Measurements from ENCODE around the gene MAS1L. TPM values are rescaled to one million over a fixed set of nuclear protein-coding genes. Genes with fewer than 3 reads are reported as not detected.
A peak's percentile ranks its signal among the peaks of the same experiment; 100 is the strongest.

MAS1L gene
- total RNA-seq, 3 donors from 2014 or later, result 1.0 TPM; not detected in 2

DNA sequence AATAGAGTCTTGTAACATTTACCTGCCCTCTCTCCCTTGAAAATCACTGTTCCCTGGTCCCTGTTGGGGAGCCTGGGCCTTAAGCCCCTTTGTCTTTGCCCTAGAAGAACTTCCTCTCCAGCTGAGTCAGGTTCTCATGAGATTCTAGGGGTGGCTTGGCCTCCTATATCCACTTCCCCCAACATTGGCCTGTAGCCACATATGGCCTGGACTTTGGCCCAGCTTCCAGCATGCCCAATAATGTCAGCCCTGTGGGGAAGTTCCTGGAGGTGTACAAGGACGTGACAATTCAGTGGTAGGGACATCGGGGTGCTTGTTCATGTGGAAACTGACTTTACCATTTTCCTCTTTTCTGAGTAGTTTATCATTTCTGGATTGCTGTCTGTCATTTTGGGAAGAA lies 17.2 kb upstream of the MAS1L start:
- DNase-seq (peak in 1 of 3 donors; percentile 7), ATAC-seq (no peak)
- Histone ChIP-seq H3K4me3 (no peak overlapping the region), H3K4me1 (ENCODE audit: low read depth) (no peaks in the 10 kb centered on the region), H3K9me3 (no peaks in the 10 kb centered on the region), H3K36me3 (ENCODE audit: low read depth) (no peaks in the 10 kb centered on the region)
- intact Hi-C loops (cut with DNase I, micrococcal nuclease), result no loop called here
- TF ChIP-seq, protein P1, sequence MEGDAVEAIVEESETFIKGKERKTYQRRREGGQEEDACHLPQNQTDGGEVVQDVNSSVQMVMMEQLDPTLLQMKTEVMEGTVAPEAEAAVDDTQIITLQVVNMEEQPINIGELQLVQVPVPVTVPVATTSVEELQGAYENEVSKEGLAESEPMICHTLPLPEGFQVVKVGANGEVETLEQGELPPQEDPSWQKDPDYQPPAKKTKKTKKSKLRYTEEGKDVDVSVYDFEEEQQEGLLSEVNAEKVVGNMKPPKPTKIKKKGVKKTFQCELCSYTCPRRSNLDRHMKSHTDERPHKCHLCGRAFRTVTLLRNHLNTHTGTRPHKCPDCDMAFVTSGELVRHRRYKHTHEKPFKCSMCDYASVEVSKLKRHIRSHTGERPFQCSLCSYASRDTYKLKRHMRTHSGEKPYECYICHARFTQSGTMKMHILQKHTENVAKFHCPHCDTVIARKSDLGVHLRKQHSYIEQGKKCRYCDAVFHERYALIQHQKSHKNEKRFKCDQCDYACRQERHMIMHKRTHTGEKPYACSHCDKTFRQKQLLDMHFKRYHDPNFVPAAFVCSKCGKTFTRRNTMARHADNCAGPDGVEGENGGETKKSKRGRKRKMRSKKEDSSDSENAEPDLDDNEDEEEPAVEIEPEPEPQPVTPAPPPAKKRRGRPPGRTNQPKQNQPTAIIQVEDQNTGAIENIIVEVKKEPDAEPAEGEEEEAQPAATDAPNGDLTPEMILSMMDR (IDR thresholded peaks at IDR 0.05), result no peak

DNA sequence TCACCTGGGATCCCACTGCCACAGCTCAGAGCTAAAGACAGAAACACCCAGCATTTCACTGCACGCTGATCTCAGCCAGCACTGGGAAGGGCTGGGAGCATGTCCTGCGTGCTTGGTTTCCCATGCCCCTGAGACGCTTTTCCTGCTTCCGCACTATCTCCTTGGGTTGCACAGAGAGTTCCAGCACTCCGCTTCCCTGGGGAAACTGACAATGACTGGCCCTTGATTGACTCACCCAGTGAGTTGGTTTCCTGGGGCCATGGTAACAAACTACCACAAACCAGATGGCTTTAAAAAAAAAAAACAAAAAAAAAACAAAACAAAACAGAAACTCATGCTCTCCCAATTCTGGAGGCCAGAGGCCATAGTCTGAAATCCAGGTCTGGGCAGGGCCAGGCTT lies 14.8 kb upstream of the MAS1L start:
- Histone ChIP-seq H3K9me3 (no peaks in the 10 kb centered on the region), H3K36me3 (ENCODE audit: low read depth) (no peaks in the 10 kb centered on the region), H3K4me1 (ENCODE audit: low read depth) (no peaks in the 10 kb centered on the region), H3K4me3 (no peak overlapping the region)
- DNase-seq, result no peak
- no peak for ATAC-seq
- TF ChIP-seq, protein P1 (IDR thresholded peaks at IDR 0.05), result no peak
- intact Hi-C loops (cut with DNase I, micrococcal nuclease), result no loop called here

DNA sequence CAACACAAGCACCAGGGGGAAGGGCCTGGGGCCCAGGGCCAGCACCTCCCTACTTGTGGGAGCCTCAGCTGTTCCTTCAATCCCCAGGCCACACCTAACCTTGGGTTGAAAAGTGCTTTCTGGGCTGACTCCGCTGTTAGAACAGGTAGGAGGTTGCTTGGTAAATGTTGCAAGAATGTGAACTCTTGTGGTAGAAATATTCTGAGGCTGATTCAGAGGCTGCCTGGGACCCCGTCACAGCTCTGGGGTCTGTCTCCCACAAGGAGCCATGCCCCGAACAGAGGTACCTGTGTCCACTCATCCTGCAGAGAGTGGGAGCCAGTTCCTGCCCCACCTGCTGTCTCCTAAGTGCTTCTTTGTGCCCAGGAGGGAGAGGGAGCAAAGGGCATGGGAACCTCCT lies 14.4 kb upstream of the MAS1L start:
- no peak for DNase-seq
- TF ChIP-seq, protein P1 (IDR thresholded peaks at IDR 0.05), result no peak
- intact Hi-C loops (cut with DNase I, micrococcal nuclease), result no loop called here
- H3K36me3 ChIP-seq (ENCODE audit: low read depth), result no peaks in the 10 kb centered on the region
- H3K4me1 ChIP-seq (ENCODE audit: low read depth), result no peaks in the 10 kb centered on the region
- no peak for ATAC-seq
- H3K4me3 ChIP-seq, result no peak overlapping the region
- H3K9me3 ChIP-seq, result no peaks in the 10 kb centered on the region

DNA sequence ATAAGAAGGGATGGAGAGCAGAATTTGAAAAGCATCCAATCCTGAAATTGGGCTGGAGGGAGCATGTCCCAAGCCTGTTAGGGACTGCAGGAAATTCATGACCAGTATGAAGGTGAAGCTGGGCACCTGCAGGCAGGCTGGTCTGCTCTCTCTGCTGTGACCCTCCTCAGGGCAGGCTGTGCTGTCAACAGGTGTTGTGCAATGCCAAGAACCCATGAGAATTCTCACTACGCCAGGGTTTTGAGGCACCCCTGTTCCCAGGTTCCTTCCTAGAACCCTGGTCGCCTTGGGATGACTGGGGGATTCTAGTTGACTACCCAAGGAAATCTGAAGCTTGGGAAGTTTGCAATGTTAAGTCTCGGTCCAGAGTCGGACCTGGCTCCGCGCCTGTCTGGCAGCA lies 13.3 kb upstream of the MAS1L start:
- no peaks in the 10 kb centered on the region for H3K4me1 ChIP-seq (ENCODE audit: low read depth)
- ATAC-seq (no peak), DNase-seq (no peak)
- no peak overlapping the region for H3K4me3 ChIP-seq
- H3K36me3 ChIP-seq (ENCODE audit: low read depth), result no peaks in the 10 kb centered on the region
- intact Hi-C loops (cut with DNase I, micrococcal nuclease), result no loop called here
- no peaks in the 10 kb centered on the region for H3K9me3 ChIP-seq
- TF ChIP-seq, protein P1 (IDR thresholded peaks at IDR 0.05), result no peak

DNA sequence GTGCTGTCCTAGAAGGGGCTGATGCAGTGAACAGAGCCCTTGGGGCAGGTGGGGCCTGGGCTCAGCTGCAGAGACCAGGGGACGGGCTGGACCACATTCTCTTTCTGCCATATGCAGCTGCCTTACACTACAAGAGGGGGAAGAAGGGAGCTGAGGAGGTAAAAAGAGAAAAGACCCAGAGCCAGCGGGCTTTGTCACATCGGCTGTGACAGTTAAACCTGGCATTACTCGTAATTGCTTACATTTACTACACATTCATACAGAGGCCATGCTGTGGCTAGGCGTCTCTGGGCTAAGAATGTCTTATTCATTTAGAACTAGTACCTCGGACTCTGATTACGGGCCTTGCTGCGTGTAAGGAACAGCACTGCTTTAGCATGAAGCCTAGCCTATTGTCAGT lies 12.8 kb upstream of the MAS1L start:
- H3K4me1 ChIP-seq (ENCODE audit: low read depth), result no peaks in the 10 kb centered on the region
- no peak overlapping the region for H3K4me3 ChIP-seq
- intact Hi-C loops (cut with DNase I, micrococcal nuclease), result no loop called here
- H3K36me3 ChIP-seq (ENCODE audit: low read depth), result no peaks in the 10 kb centered on the region
- H3K9me3 ChIP-seq, result no peaks in the 10 kb centered on the region
- DNase-seq, result no peak
- ATAC-seq, result no peak
- TF ChIP-seq, protein P1 (IDR thresholded peaks at IDR 0.05), result no peak

DNA sequence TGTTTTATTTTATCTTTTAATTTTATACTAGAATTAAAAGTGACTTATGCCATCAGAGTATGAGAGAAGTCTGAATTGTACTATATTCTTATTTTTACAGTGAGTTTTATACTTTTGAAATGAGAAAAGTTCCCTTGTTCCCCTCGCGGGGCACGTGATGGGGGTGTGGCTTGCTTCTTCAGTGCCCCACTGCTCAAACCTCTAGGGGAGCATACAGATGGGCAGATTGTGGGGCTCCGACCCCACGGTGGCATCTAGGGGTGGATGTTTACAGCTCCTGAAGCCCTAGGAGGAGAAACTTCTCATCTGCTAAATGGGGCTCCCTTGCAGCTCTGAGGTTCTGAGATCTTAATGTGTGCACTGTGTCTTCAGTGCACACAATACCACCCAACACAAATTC lies 11.9 kb upstream of the MAS1L start:
- intact Hi-C loops (cut with DNase I, micrococcal nuclease), result no loop called here
- Histone ChIP-seq H3K4me3 (no peak overlapping the region), H3K36me3 (ENCODE audit: low read depth) (no peaks in the 10 kb centered on the region), H3K4me1 (ENCODE audit: low read depth) (no peaks in the 10 kb centered on the region), H3K9me3 (no peaks in the 10 kb centered on the region)
- no peak for ATAC-seq
- TF ChIP-seq, protein P1 (IDR thresholded peaks at IDR 0.05), result no peak
- no peak for DNase-seq

All from mucosa of descending colon (tissue), 3 donors.